ENCODE data around the gene FBRS.
"Not testable (repeated sequence)": the region's sequence is repeated elsewhere in the genome, so short reads cannot be mapped to it uniquely, and the experiment has no call there.

Gene FBRS

DNA sequence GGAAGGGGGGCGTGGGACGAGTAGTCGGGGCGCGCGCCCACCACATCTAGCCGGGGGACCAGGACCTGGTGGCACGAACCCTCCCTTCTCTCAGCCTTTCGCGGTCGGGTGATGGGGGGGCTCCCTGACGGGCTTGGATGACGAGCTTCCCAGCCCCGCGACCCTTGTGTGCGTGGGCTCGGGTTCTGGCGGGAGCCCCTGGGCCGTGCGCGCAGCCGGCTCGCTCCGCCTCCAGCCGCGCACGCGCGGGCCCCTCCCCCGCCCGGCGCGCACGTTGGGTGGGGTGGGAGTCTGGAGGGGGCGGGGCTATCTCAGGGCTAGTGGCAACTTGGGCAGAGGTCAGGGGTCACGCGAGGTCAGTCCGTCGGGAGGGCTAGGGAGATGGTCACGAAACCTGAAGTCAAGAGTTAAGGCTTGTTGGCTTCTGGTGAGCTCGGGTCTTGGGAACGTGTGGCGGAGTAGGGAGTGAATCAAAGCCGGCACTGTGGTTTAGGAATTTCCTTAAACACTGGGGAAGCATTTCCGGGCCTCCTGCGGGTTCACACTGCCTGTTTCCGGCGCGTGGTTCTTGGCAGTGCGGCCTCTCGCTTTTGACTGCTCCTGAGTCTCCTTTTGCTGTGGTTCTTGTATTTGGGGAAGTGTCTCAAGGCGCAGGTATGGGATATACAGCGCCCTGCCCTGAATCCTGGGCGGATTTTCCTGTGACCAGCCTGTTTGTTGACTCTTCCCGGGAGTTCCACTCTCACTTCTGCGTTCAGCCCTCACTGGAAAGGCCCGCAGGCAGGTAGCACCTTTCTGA lies 40.8 kb downstream of the FBRS start, which contains the start of gene SRCAP:
Gene SRCAP (plus strand): TSS at position 356 of the 799 bp plus-strand sequence. CDS start 1,654 bp downstream, outside the sequence.
- peak; percentile 86 for DNase-seq (ENCODE audit: low spot score)

- DNase-seq (ENCODE audit: low spot score): no peak
Measured at GRCh38 chr16:30699615-30700099, 41.4 kb downstream of the FBRS start.

GRCh38 chr16:30700491-30700890 lies 42.3 kb downstream of the FBRS start:
- DNase-seq (ENCODE audit: low spot score): no peak

DNA sequence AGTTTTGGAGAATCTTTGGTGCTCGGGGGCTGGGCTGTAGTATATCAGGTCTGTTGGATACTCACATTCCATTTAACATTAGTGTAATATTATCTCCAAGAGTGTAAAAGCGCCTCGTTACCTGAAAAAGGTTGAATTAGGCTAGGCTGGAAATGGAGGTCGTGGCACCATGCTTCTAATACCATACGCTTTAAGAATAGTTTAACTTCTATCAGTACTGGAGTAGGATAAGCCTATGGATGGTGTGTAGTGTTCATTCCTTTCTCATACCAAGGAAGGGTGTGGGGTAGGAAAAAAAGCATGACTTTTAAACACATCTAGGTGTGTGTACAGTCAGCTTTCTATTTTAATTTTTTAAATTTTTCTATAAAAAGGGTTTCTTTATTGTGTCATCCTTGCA lies 42.7 kb downstream of the FBRS start:
- no peak for DNase-seq (ENCODE audit: low spot score)

GRCh38 chr16:30703071-30703470 lies 44.8 kb downstream of the FBRS start:
- not testable (repeated sequence) for DNase-seq (ENCODE audit: low spot score)

- DNase-seq (ENCODE audit: low spot score): no peak
Measured at GRCh38 chr16:30703971-30704370, 45.7 kb downstream of the FBRS start.

GRCh38 chr16:30706046-30706445 lies 47.8 kb downstream of the FBRS start:
- no peak for DNase-seq (ENCODE audit: low spot score)

DNA sequence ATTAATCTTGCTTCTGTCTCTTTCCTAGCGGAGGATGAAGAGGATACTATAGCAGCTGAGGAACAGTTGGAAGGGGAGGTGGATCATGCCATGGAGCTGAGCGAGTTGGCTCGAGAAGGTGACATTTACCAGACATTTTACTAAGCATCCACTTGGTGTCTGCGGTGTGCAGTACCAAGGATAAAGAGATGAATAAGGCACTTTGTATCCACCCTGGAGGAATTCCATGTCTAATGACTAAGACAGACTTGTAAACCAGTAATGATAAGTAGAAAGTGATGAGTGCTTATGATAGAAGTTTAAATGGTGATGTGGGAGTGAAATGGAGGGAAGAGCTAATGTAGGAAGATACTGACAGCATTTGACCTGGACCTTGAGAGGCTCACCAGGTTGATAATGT lies 52.7 kb downstream of the FBRS start:
- no peak for DNase-seq (ENCODE audit: low spot score)

GRCh38 chr16:30711712-30712111 lies 53.5 kb downstream of the FBRS start:
- no peak for DNase-seq (ENCODE audit: low spot score)

DNA sequence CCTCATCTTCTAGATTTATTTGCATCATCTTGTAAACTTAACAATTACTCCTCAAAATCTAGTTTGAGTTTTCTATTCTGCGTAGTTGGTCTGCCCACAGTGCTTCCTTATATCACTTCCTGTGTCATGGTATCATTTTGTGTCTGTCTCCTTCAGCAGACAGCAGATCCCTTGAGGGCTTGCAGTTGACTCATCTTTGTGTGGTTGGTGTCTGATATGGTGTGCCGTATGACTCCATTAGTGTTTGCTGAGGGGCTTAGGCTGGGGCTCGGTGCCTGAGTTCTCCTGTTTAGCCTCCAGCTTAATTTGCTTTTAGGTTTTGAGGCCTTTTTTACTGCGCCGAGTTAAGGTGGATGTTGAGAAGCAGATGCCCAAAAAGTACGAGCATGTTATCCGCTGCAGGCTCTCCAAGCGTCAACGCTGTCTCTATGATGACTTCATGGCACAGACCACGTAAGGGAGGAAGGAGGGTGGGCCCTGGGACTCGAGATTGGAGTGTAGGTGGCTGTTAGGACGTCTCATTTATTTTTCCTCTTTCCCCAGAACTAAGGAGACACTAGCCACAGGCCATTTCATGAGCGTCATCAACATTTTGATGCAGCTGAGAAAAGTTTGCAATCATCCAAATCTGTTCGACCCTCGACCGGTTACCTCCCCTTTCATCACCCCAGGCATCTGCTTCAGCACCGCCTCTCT lies 57.7 kb downstream of the FBRS start:
- DNase-seq (ENCODE audit: low spot score): peak; percentile 19

DNA sequence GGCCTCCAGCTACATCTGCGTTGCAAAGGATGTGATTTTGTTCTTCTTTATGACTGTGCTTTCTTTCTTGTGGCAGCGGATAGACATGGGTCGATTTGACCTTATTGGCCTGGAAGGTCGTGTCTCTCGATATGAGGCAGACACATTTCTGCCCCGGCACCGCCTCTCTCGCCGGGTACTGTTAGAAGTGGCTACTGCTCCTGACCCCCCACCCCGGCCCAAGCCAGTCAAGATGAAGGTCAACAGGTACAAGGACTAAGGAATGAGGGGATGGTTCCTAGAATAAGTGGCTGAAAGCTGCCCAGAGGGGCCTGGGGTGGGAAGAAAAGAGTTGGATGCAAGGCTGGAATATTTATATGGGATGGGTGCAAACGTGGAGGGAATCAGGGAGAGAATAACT lies 61.9 kb downstream of the FBRS start:
- no peak for DNase-seq (ENCODE audit: low spot score)
